Endothelial cell of umbilical vein (primary cell): ENCODE results near the gene CRACR2A.

Experiments
- CTCF ChIP-seq, 2 donors: IDR thresholded peaks; 1 replicate in 1 of 2; 2 replicates in 1 of 2; pipeline ENCODE4 v1.5.1; 2011; ENCODE audit warnings: low read length in 2 of 2, mild to moderate bottlenecking in 2 of 2, moderate library complexity in 2 of 2, control low read depth in 1 of 2, inconsistent platforms in 1 of 2, low read depth in 1 of 2; ENCODE audit not compliant: insufficient read depth in 1 of 2; ENCODE audit errors: extremely low read depth in 1 of 2
- EZH2 ChIP-seq: IDR thresholded peaks from 2 replicates; pipeline ENCODE4 v1.6.1; 2012; ENCODE audit warnings: borderline replicate concordance, low read depth, mild to moderate bottlenecking, moderate library complexity, low read length, inconsistent platforms; ENCODE audit not compliant: severe bottlenecking
- JUN ChIP-seq: IDR thresholded peaks from 2 replicates; pipeline ENCODE4 v1.6.1; 2011; ENCODE audit warnings: borderline replicate concordance, low read depth; ENCODE audit not compliant: insufficient read length, insufficient read depth
- MAX ChIP-seq: IDR thresholded peaks from 2 replicates; pipeline ENCODE4 v1.6.1; 2011; ENCODE audit not compliant: insufficient read depth, insufficient read length
- MYC ChIP-seq: IDR thresholded peaks from one replicate; pipeline ENCODE4 v1.6.1; 2011; ENCODE audit warnings: mild to moderate bottlenecking, low read depth, low read length
- POLR2A ChIP-seq: IDR thresholded peaks from 2 replicates; pipeline ENCODE4 v1.6.1; 2012; ENCODE audit warnings: low read depth, mild to moderate bottlenecking, control low read depth, low read length
- POLR2AphosphoS5 ChIP-seq: IDR thresholded peaks from 2 replicates; pipeline ENCODE4 v1.6.1; 2012; ENCODE audit warnings: low read depth, mild to moderate bottlenecking, control low read depth, low read length, moderate library complexity; ENCODE audit not compliant: insufficient read depth

- TF ChIP-seq CTCF (IDR thresholded peaks at IDR 0.05; ENCODE audit: extremely low read depth in 1 of 2, insufficient read depth in 1 of 2, low read depth in 1 of 2, low read length in 2 of 2): no peak
- TF ChIP-seq POLR2AphosphoS5: no peak
- TF ChIP-seq EZH2: no peak
- TF ChIP-seq POLR2A: no peak
- no peak for TF ChIP-seq JUN
- TF ChIP-seq MAX: no peak
- TF ChIP-seq MYC: no peak
Measured at GRCh38 chr12:3576891-3577290, 176.0 kb downstream of the CRACR2A start.
